Fibroblast of the aortic adventitia (primary cell): Measurements from ENCODE around the gene DNAI2. TPM values are rescaled to one million over a fixed set of nuclear protein-coding genes. Genes with fewer than 3 reads are reported as not detected.

ENCODE experiments used
- DNase-seq: peaks from one replicate; pipeline ENCODE4 v3.0.0-alpha.2; 2010; ENCODE audit warnings: low read depth
- H3K4me3 ChIP-seq: 2 replicates; pipeline ENCODE4 v1.5.1; 2011; ENCODE audit warnings: low read depth, mild to moderate bottlenecking, control low read depth, low read length, moderate library complexity
- total RNA-seq: library from RNA; depleted of rRNA; stranded (reverse); fragments of >200 nt; gene quantifications from 2 replicates; pipeline ENCODE4 v1.2.3, GENCODE V29; 2012; ENCODE audit warnings: low replicate concordance
- TF ChIP-seq, protein P1 (sequence below): IDR thresholded peaks from 2 replicates; pipeline ENCODE4 v1.5.1; 2011; ENCODE audit warnings: mild to moderate bottlenecking, low read length, control low read depth, inconsistent platforms; ENCODE audit not compliant: insufficient read depth

The DNAI2 gene
- total RNA-seq, 1 donor = not detected

DNA sequence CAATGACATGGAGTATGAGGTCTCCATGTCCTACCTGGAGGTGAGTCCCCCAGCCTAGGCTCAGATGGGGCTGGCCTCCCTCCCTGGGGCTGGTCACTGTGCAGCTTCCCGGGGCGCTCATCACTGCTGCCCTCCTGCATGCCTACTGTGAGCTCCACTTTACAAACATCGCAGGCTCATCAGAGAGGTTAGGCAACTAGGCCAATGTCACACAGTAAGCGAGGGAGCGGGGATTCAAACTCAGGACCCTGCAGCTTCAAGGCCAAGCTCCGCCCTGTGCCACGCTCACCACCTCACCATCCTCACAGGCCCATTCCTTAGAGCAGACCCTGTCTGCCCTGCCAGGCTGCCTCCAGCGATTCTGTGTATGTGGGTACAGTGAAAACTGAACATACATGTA is 69.1 kb downstream of the DNAI2 start:
- no peak for DNase-seq
- TF ChIP-seq, protein P1, sequence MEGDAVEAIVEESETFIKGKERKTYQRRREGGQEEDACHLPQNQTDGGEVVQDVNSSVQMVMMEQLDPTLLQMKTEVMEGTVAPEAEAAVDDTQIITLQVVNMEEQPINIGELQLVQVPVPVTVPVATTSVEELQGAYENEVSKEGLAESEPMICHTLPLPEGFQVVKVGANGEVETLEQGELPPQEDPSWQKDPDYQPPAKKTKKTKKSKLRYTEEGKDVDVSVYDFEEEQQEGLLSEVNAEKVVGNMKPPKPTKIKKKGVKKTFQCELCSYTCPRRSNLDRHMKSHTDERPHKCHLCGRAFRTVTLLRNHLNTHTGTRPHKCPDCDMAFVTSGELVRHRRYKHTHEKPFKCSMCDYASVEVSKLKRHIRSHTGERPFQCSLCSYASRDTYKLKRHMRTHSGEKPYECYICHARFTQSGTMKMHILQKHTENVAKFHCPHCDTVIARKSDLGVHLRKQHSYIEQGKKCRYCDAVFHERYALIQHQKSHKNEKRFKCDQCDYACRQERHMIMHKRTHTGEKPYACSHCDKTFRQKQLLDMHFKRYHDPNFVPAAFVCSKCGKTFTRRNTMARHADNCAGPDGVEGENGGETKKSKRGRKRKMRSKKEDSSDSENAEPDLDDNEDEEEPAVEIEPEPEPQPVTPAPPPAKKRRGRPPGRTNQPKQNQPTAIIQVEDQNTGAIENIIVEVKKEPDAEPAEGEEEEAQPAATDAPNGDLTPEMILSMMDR = no peak
- no peak overlapping the region for H3K4me3 ChIP-seq

DNA sequence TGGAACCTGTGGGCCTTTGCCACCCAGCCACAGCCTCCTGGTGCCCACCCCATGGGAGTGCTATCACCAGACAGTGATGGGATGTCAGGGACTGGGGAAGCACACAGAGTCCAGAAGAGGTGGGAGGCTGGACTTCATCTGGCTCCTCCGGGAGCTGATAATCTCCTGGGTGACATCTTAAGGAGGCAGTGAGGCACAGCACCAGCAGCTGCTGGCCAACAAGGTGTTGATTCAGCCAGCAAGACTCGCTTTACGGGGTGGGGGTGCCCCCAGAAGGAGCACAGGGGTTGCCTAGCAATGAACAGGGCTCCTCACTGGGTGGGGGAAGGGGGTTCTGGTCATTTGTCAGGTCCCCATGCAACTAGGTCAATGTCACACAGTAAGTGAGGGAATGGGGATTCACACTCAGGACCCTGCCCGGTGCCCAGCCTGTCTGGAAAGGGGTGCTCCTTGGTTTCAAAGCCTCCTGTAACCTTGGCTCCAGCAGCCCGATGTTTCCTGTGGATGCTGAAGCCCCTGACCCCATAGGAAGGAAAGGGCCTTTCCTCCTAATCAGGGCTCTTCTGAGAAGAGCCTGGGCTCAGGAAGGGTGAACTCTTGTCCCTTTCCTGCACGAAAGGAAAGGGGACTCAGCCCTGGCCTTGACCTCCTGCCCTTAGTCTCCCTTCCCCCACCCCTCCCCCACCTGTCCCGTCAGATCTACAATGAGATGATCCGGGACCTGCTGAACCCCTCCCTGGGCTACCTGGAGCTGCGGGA is 69.7 kb downstream of the DNAI2 start:
- no peak overlapping the region for H3K4me3 ChIP-seq
- TF ChIP-seq, protein P1 = no peak
- no peak for DNase-seq

DNA sequence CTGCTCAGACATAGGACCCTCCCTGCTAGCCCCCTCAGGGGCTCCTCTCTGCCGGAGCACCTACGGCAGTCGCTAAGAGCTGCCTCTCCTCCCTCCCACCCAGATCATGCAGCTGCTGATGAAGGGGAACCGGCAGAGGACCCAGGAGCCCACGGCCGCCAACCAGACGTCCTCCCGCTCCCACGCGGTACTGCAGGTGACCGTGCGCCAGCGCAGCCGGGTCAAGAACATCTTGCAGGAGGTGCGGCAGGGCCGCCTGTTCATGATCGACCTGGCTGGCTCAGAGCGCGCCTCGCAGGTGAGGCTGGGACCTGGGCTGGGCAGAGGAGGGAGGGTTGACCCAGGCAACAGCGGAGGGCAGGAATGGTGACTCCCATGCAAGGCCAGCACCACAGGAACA is 70.6 kb downstream of the DNAI2 start:
- no peak overlapping the region for H3K4me3 ChIP-seq
- no peak for DNase-seq
- TF ChIP-seq, protein P1 = no peak

DNA sequence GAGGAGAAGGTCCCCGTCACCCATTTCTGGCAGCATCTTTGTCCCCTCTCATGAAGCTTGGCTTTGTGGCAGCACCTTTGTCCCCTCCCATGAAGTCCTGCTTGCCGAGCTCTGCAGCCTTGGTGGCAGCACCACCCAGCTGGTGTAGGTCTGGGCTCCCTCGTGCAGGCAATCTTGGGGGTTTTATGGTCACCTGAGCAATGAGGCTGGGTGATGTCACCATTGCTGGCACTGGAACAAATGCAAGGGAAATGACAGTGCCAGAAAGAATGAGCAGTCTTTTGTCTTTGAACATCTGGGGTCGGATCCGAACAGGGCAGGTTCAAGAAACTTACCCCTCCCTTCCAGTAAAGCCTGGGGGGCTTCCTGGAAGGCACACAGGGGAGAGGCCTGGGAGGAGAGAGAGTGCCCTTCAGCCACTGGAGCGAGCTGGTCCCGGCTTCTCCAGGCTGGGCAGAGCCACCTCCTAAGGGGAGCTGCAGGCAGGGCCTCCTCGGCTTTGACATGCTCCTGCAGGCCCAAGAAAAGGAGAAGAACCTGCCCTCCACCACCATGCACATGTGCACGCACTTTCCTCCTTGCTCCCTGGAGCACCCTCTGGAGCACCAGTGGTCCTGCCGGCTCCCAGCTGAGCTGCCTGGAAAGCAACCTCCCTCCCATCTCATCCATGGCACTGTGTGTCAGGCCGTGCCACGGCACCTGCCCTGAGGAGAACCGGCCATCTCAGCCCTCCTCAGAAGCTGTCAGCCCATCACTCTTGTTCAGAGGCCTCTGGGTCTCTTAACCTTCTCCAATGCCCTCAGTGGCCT is 71.6 kb downstream of the DNAI2 start:
- TF ChIP-seq, protein P1 = no peak
- H3K4me3 ChIP-seq = no peak overlapping the region
- DNase-seq = peak; percentile 6

DNA sequence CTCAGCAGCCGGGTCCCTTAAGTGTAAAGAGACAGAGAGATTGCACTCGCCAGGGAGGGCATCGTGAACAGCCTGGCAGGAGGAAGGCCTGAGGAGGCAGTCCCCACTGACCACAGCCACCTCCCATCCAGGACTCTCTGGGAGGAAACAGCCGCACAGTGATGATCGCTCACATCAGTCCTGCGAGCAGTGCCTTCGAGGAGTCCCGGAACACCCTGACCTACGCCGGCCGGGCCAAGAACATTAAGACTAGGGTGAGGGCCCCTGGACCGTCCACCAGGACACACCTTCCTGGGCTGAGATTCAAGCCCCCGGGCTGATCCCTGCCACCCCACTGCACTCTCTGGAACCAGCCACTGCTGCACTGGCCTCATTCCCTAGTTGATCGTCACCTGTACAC is 73.6 kb downstream of the DNAI2 start:
- no peak overlapping the region for H3K4me3 ChIP-seq
- TF ChIP-seq, protein P1 = no peak
- no peak for DNase-seq

DNA sequence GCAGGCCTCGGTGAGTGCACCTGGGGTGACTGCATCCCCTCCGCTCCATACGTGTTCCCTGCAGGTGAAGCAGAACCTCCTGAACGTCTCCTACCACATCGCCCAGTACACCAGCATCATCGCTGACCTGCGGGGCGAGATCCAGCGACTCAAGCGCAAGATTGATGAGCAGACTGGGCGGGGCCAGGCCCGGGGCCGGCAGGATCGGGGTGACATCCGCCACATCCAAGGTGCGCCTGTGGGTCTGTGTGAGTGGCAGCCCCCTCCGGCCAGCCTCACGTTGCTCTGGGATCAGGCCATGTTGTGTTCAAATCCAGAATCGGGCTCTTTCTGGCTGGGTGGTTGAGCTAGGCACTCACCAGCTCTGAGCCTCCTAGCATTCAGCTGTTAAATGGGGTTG is 75.1 kb downstream of the DNAI2 start:
- H3K4me3 ChIP-seq = no peak overlapping the region
- TF ChIP-seq, protein P1 = no peak
- DNase-seq = no peak
